GM23338 (cell line): ENCODE data around the gene SLC39A11. TPM values are rescaled to one million over a fixed set of nuclear protein-coding genes. Genes with fewer than 3 reads are reported as not detected.

Experiments used
- ATAC-seq: fragments of 200-7000 bp; cut with Tn5 transposase; 3 replicates; pipeline ENCODE4 v1.9.1; 2020
- DNase-seq: peaks from one replicate; pipeline ENCODE4 v3.0.0-alpha.2; 2015; ENCODE audit warnings: low spot score
- H2AFZ ChIP-seq: fragments of 200-600 bp; sonication (generic); 2 replicates; pipeline ENCODE4 v1.8.0; 2016; ENCODE audit warnings: antibody characterized with exemption, mild to moderate bottlenecking, moderate library complexity
- H3F3A ChIP-seq: fragments of 200-600 bp; sonication (generic); replicated peaks from 2 replicates; pipeline ENCODE4 v1.8.0; 2017; ENCODE audit warnings: antibody characterized with exemption, mixed run types, low read depth
- H3K27ac ChIP-seq: fragments of 200-600 bp; sonication (generic); 2 replicates; pipeline ENCODE4 v1.6.1; 2016; ENCODE audit warnings: low read depth
- H3K27me3 ChIP-seq: fragments of 200-600 bp; sonication (generic); 2 replicates; pipeline ENCODE4 v1.8.0; 2016; ENCODE audit warnings: mild to moderate bottlenecking, mixed run types, moderate library complexity; ENCODE audit not compliant: insufficient read depth
- H3K36me3 ChIP-seq: fragments of 200-600 bp; sonication (generic); 2 replicates; pipeline ENCODE4 v1.8.0; 2016; ENCODE audit warnings: mild to moderate bottlenecking; ENCODE audit not compliant: insufficient read depth
- H3K4me1 ChIP-seq: fragments of 200-600 bp; sonication (generic); 2 replicates; pipeline ENCODE4 v1.8.0; 2016; ENCODE audit warnings: mild to moderate bottlenecking, moderate library complexity; ENCODE audit not compliant: insufficient read depth
- H3K4me2 ChIP-seq: fragments of 200-600 bp; sonication (generic); 2 replicates; pipeline ENCODE4 v1.7.1; 2017; ENCODE audit warnings: mixed run types
- H3K4me3 ChIP-seq: fragments of 200-600 bp; sonication (generic); 2 replicates; pipeline ENCODE4 v1.6.1; 2016; ENCODE audit warnings: mixed run types
- H3K79me2 ChIP-seq: fragments of 200-600 bp; sonication (generic); replicated peaks from 2 replicates; pipeline ENCODE4 v1.8.0; 2017; ENCODE audit warnings: mild to moderate bottlenecking; ENCODE audit not compliant: insufficient read depth
- H3K9me2 ChIP-seq: fragments of 200-600 bp; sonication (generic); 2 replicates; pipeline ENCODE4 v1.8.0; 2017; ENCODE audit not compliant: insufficient read depth
- H4K20me1 ChIP-seq: fragments of 200-600 bp; sonication (generic); replicated peaks from 2 replicates; pipeline ENCODE4 v1.8.0; 2017; ENCODE audit warnings: mild to moderate bottlenecking; ENCODE audit not compliant: insufficient read depth
- H3K27ac Mint-ChIP-seq: 2 replicates; pipeline ENCODE4 v1.8.0; 2020; ENCODE audit warnings: inconsistent platforms, mild to moderate bottlenecking, moderate library complexity, mixed read lengths
- H3K27me3 Mint-ChIP-seq: 3 replicates; pipeline ENCODE4 v1.8.0; 2022; ENCODE audit warnings: low read depth, mild to moderate bottlenecking, moderate library complexity, mixed read lengths, inconsistent platforms; ENCODE audit not compliant: insufficient read depth, poor library complexity
- H3K36me3 Mint-ChIP-seq: 3 replicates; pipeline ENCODE4 v1.8.0; 2021; ENCODE audit warnings: low read depth, mild to moderate bottlenecking, inconsistent platforms, moderate library complexity, mixed read lengths
- H3K4me1 Mint-ChIP-seq: 3 replicates; pipeline ENCODE4 v1.8.0; 2020; ENCODE audit warnings: mild to moderate bottlenecking, inconsistent platforms, mixed read lengths
- H3K4me3 Mint-ChIP-seq: 3 replicates; pipeline ENCODE4 v1.8.0; 2021; ENCODE audit warnings: moderate library complexity, mild to moderate bottlenecking, inconsistent platforms, mixed read lengths
- H3K9me3 Mint-ChIP-seq: 3 replicates; pipeline ENCODE4 v1.8.0; 2020; ENCODE audit warnings: moderate library complexity, mild to moderate bottlenecking, inconsistent platforms, mixed read lengths
- CREB1 ChIP-seq: fragments of 250-450 bp; sonication (Bioruptor Pico); IDR thresholded peaks from 2 replicates; pipeline ENCODE4 v1.5.0; 2020; ENCODE audit warnings: low read depth, mild to moderate bottlenecking, moderate library complexity
- ETS1 ChIP-seq: IDR thresholded peaks from 2 replicates; pipeline ENCODE4 v1.6.1; 2016; ENCODE audit warnings: antibody characterized with exemption
- EZH2 ChIP-seq: fragments of 200-600 bp; sonication (generic); IDR thresholded peaks from one replicate; pipeline ENCODE4 v1.8.0; 2017; ENCODE audit warnings: antibody characterized with exemption, mild to moderate bottlenecking, low read depth; ENCODE audit not compliant: unreplicated experiment
- EZH2phosphoT487 ChIP-seq: fragments of 200-600 bp; sonication (generic); IDR thresholded peaks from one replicate; pipeline ENCODE4 v1.8.1; 2018; ENCODE audit warnings: antibody characterized with exemption; ENCODE audit not compliant: unreplicated experiment
- JUNB ChIP-seq: IDR thresholded peaks from one replicate; pipeline ENCODE4 v1.6.1; 2016; ENCODE audit warnings: antibody characterized with exemption; ENCODE audit not compliant: unreplicated experiment
- NANOG ChIP-seq: IDR thresholded peaks from 2 replicates; pipeline ENCODE4 v1.6.1; 2016; ENCODE audit warnings: antibody characterized with exemption, borderline replicate concordance
- POLR2AphosphoS5 ChIP-seq: IDR thresholded peaks from 2 replicates; pipeline ENCODE4 v1.6.1; 2016; ENCODE audit warnings: antibody characterized with exemption, low read depth
- STAT1 ChIP-seq: IDR thresholded peaks from one replicate; pipeline ENCODE4 v1.6.1; 2016; ENCODE audit warnings: antibody characterized with exemption; ENCODE audit not compliant: unreplicated experiment
- ZNF114 ChIP-seq: fragments of 250-450 bp; sonication (Bioruptor Pico); IDR thresholded peaks from 2 replicates; pipeline ENCODE4 v1.5.0; 2020; ENCODE audit warnings: mild to moderate bottlenecking, moderate library complexity
- ZNF331 ChIP-seq: fragments of 250-450 bp; sonication (Bioruptor Pico); IDR thresholded peaks from 2 replicates; pipeline ENCODE4 v1.5.0; 2020; ENCODE audit warnings: low read depth, mild to moderate bottlenecking, moderate library complexity
- polyA plus RNA-seq: library from polyadenylated mRNA; unstranded; fragments of >200 nt; fragmentation: Nextera tagmentation; extraction: Ambion mirVana; gene quantifications from 2 replicates; pipeline ENCODE4 v1.2.1, GENCODE V29; 2016
- total RNA-seq: library from RNA; depleted of rRNA; stranded (reverse); fragments of >200 nt; shearing (Covaris generic); gene quantifications from 2 replicates; pipeline ENCODE4 v1.2.3, GENCODE V29; 2014
- TF ChIP-seq, protein P1 (sequence below), 2 experiments: fragments of 200-600 bp in 1 of 2; sonication (generic) in 1 of 2; conservative IDR thresholded peaks; 2 replicates each; pipeline versions ENCODE4 v1.5.1 to v1.6.1; 2016 to 2017; ENCODE audit warnings: antibody characterized with exemption in 2 of 2, low read depth in 2 of 2, mild to moderate bottlenecking in 2 of 2, moderate library complexity in 1 of 2
- TF ChIP-seq, protein P2 (sequence below): fragments of 250-450 bp; sonication (Bioruptor Pico); IDR thresholded peaks from 2 replicates; pipeline ENCODE4 v1.5.0; 2020; ENCODE audit warnings: mild to moderate bottlenecking, moderate library complexity
- TF ChIP-seq, protein P3 (sequence below): IDR thresholded peaks from one replicate; pipeline ENCODE4 v1.6.1; 2018; ENCODE audit warnings: antibody characterized with exemption; ENCODE audit not compliant: unreplicated experiment

SLC39A11 gene
- total and polyA plus RNA-seq, 2 experiments from 2014 or later = 10.8 to 18.1 TPM

- H3F3A ChIP-seq = no peaks in the 10 kb centered on the region
- H3K9me3 Mint-ChIP-seq = no peaks in the 10 kb centered on the region
- H3K79me2 ChIP-seq = no peaks in the 10 kb centered on the region
- H3K27me3 ChIP-seq = no peaks in the 10 kb centered on the region
- peaks cover 1% of the 10 kb centered on the region for H3K27me3 Mint-ChIP-seq
- no peak overlapping the region for H2AFZ ChIP-seq
- no peak overlapping the region for H3K4me3 ChIP-seq
- ATAC-seq (peak; percentile 75), DNase-seq (peak; percentile 66)
- no peaks in the 10 kb centered on the region for H3K4me1 Mint-ChIP-seq
- H3K4me3 Mint-ChIP-seq = no peak overlapping the region
- TF ChIP-seq EZH2phosphoT487 (no peak), ETS1 (no peak), ZNF114 (CRISPR knock-in tag) (no peak), STAT1 (no peak), POLR2AphosphoS5 (no peak), ZNF331 (CRISPR knock-in tag) (no peak), CREB1 (CRISPR knock-in tag) (no peak), JUNB (no peak), EZH2 (no peak), NANOG (no peak)
- TF ChIP-seq, protein P1, sequence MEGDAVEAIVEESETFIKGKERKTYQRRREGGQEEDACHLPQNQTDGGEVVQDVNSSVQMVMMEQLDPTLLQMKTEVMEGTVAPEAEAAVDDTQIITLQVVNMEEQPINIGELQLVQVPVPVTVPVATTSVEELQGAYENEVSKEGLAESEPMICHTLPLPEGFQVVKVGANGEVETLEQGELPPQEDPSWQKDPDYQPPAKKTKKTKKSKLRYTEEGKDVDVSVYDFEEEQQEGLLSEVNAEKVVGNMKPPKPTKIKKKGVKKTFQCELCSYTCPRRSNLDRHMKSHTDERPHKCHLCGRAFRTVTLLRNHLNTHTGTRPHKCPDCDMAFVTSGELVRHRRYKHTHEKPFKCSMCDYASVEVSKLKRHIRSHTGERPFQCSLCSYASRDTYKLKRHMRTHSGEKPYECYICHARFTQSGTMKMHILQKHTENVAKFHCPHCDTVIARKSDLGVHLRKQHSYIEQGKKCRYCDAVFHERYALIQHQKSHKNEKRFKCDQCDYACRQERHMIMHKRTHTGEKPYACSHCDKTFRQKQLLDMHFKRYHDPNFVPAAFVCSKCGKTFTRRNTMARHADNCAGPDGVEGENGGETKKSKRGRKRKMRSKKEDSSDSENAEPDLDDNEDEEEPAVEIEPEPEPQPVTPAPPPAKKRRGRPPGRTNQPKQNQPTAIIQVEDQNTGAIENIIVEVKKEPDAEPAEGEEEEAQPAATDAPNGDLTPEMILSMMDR (conservative IDR thresholded peaks at IDR 0.05; ENCODE audit: low read depth in 2 of 2) = no peak
- TF ChIP-seq, protein P2, sequence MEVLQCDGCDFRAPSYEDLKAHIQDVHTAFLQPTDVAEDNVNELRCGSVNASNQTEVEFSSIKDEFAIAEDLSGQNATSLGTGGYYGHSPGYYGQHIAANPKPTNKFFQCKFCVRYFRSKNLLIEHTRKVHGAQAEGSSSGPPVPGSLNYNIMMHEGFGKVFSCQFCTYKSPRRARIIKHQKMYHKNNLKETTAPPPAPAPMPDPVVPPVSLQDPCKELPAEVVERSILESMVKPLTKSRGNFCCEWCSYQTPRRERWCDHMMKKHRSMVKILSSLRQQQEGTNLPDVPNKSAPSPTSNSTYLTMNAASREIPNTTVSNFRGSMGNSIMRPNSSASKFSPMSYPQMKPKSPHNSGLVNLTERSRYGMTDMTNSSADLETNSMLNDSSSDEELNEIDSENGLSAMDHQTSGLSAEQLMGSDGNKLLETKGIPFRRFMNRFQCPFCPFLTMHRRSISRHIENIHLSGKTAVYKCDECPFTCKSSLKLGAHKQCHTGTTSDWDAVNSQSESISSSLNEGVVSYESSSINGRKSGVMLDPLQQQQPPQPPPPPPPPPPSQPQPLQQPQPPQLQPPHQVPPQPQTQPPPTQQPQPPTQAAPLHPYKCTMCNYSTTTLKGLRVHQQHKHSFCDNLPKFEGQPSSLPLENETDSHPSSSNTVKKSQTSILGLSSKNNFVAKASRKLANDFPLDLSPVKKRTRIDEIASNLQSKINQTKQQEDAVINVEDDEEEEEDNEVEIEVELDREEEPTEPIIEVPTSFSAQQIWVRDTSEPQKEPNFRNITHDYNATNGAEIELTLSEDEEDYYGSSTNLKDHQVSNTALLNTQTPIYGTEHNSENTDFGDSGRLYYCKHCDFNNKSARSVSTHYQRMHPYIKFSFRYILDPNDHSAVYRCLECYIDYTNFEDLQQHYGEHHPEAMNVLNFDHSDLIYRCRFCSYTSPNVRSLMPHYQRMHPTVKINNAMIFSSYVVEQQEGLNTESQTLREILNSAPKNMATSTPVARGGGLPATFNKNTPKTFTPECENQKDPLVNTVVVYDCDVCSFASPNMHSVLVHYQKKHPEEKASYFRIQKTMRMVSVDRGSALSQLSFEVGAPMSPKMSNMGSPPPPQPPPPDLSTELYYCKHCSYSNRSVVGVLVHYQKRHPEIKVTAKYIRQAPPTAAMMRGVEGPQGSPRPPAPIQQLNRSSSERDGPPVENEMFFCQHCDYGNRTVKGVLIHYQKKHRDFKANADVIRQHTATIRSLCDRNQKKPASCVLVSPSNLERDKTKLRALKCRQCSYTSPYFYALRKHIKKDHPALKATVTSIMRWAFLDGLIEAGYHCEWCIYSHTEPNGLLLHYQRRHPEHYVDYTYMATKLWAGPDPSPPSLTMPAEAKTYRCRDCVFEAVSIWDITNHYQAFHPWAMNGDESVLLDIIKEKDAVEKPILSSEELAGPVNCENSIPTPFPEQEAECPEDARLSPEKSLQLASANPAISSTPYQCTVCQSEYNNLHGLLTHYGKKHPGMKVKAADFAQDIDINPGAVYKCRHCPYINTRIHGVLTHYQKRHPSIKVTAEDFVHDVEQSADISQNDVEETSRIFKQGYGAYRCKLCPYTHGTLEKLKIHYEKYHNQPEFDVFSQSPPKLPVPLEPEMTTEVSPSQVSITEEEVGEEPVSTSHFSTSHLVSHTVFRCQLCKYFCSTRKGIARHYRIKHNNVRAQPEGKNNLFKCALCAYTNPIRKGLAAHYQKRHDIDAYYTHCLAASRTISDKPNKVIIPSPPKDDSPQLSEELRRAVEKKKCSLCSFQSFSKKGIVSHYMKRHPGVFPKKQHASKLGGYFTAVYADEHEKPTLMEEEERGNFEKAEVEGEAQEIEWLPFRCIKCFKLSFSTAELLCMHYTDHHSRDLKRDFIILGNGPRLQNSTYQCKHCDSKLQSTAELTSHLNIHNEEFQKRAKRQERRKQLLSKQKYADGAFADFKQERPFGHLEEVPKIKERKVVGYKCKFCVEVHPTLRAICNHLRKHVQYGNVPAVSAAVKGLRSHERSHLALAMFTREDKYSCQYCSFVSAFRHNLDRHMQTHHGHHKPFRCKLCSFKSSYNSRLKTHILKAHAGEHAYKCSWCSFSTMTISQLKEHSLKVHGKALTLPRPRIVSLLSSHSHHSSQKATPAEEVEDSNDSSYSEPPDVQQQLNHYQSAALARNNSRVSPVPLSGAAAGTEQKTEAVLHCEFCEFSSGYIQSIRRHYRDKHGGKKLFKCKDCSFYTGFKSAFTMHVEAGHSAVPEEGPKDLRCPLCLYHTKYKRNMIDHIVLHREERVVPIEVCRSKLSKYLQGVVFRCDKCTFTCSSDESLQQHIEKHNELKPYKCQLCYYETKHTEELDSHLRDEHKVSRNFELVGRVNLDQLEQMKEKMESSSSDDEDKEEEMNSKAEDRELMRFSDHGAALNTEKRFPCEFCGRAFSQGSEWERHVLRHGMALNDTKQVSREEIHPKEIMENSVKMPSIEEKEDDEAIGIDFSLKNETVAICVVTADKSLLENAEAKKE (CRISPR knock-in tag) = no peak
- TF ChIP-seq, protein P3, sequence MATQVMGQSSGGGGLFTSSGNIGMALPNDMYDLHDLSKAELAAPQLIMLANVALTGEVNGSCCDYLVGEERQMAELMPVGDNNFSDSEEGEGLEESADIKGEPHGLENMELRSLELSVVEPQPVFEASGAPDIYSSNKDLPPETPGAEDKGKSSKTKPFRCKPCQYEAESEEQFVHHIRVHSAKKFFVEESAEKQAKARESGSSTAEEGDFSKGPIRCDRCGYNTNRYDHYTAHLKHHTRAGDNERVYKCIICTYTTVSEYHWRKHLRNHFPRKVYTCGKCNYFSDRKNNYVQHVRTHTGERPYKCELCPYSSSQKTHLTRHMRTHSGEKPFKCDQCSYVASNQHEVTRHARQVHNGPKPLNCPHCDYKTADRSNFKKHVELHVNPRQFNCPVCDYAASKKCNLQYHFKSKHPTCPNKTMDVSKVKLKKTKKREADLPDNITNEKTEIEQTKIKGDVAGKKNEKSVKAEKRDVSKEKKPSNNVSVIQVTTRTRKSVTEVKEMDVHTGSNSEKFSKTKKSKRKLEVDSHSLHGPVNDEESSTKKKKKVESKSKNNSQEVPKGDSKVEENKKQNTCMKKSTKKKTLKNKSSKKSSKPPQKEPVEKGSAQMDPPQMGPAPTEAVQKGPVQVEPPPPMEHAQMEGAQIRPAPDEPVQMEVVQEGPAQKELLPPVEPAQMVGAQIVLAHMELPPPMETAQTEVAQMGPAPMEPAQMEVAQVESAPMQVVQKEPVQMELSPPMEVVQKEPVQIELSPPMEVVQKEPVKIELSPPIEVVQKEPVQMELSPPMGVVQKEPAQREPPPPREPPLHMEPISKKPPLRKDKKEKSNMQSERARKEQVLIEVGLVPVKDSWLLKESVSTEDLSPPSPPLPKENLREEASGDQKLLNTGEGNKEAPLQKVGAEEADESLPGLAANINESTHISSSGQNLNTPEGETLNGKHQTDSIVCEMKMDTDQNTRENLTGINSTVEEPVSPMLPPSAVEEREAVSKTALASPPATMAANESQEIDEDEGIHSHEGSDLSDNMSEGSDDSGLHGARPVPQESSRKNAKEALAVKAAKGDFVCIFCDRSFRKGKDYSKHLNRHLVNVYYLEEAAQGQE = no peak
- no peaks in the 10 kb centered on the region for H3K4me1 ChIP-seq
- H3K36me3 Mint-ChIP-seq = no peaks in the 10 kb centered on the region
- H3K27ac Mint-ChIP-seq = no peak overlapping the region
- no peak overlapping the region for H3K27ac ChIP-seq
- no peak overlapping the region for H3K4me2 ChIP-seq
- no peaks in the 10 kb centered on the region for H3K9me2 ChIP-seq
- no peaks in the 10 kb centered on the region for H3K36me3 ChIP-seq
- no peaks in the 10 kb centered on the region for H4K20me1 ChIP-seq
Observed at GRCh38 chr17:72931163-72931562, 161.3 kb downstream of the SLC39A11 start.
